MM.1S (cell line): ENCODE data around the gene ADD2.

ENCODE experiments used
- DNase-seq: peaks from one replicate; pipeline ENCODE4 v3.0.0-alpha.2; 2015
- H2AFZ ChIP-seq: fragments of 300-600 bp; sonication (generic); 2 replicates; pipeline ENCODE4 v1.6.0; 2016; ENCODE audit warnings: antibody characterized with exemption, low read length
- H3F3A ChIP-seq: fragments of 300-600 bp; sonication (generic); 2 replicates; pipeline ENCODE4 v1.6.1; 2016; ENCODE audit warnings: mild to moderate bottlenecking, antibody characterized with exemption, low read length, moderate library complexity, mixed read lengths; ENCODE audit not compliant: insufficient read depth
- H3K27ac ChIP-seq: fragments of 300-600 bp; sonication (generic); 2 replicates; pipeline ENCODE4 v1.5.1; 2016; ENCODE audit warnings: mild to moderate bottlenecking, low read length
- H3K27me3 ChIP-seq: fragments of 300-600 bp; sonication (generic); replicated peaks from 2 replicates; pipeline ENCODE4 v1.6.0; 2016; ENCODE audit warnings: low read length; ENCODE audit not compliant: insufficient read depth
- H3K36me3 ChIP-seq: fragments of 300-600 bp; sonication (generic); replicated peaks from 2 replicates; pipeline ENCODE4 v1.6.1; 2016; ENCODE audit warnings: mild to moderate bottlenecking, low read length, mixed read lengths; ENCODE audit not compliant: insufficient read depth
- H3K4me1 ChIP-seq: fragments of 300-600 bp; sonication (generic); 2 replicates; pipeline ENCODE4 v1.6.1; 2016; ENCODE audit warnings: low read length, mixed read lengths
- H3K4me2 ChIP-seq: fragments of 300-600 bp; sonication (generic); 2 replicates; pipeline ENCODE4 v1.6.0; 2016; ENCODE audit warnings: low read depth, low read length
- H3K4me3 ChIP-seq: fragments of 300-600 bp; sonication (generic); 2 replicates; pipeline ENCODE4 v1.5.1; 2016; ENCODE audit warnings: low read length, mixed read lengths
- H3K79me2 ChIP-seq: fragments of 300-600 bp; sonication (generic); 2 replicates; pipeline ENCODE4 v1.6.1; 2016; ENCODE audit warnings: mixed run types, low read length, mixed read lengths
- H3K9ac ChIP-seq: fragments of 300-600 bp; sonication (generic); 2 replicates; pipeline ENCODE4 v1.6.1; 2016; ENCODE audit warnings: low read length, mixed read lengths
- H3K9me2 ChIP-seq: fragments of 300-600 bp; sonication (generic); replicated peaks from 2 replicates; pipeline ENCODE4 v1.6.1; 2016; ENCODE audit warnings: mild to moderate bottlenecking, low read length, mixed read lengths; ENCODE audit not compliant: insufficient read depth
- H3K9me3 ChIP-seq: fragments of 300-600 bp; sonication (generic); replicated peaks from 2 replicates; pipeline ENCODE4 v1.6.1; 2016; ENCODE audit warnings: mild to moderate bottlenecking, low read length, mixed read lengths; ENCODE audit not compliant: insufficient read depth
- H4K20me1 ChIP-seq: fragments of 300-600 bp; sonication (generic); 2 replicates; pipeline ENCODE4 v1.6.1; 2016; ENCODE audit warnings: mild to moderate bottlenecking, low read length, moderate library complexity, mixed read lengths; ENCODE audit not compliant: insufficient read depth
- CTCF ChIP-seq: fragments of 300-600 bp; sonication (generic); IDR thresholded peaks from 2 replicates; pipeline ENCODE4 v1.5.1; 2016; ENCODE audit warnings: antibody characterized with exemption, low read length, mixed read lengths
- EZH2 ChIP-seq: fragments of 300-600 bp; sonication (generic); optimal IDR thresholded peaks from 2 replicates; pipeline ENCODE3; 2017; ENCODE audit warnings: low read depth, mild to moderate bottlenecking, antibody characterized with exemption, low read length, mixed read lengths
- EZH2phosphoT487 ChIP-seq: fragments of 300-600 bp; sonication (generic); IDR thresholded peaks from 2 replicates; pipeline ENCODE4 v1.6.1; 2018; ENCODE audit warnings: antibody characterized with exemption, low read length

Gene ADD2

DNA sequence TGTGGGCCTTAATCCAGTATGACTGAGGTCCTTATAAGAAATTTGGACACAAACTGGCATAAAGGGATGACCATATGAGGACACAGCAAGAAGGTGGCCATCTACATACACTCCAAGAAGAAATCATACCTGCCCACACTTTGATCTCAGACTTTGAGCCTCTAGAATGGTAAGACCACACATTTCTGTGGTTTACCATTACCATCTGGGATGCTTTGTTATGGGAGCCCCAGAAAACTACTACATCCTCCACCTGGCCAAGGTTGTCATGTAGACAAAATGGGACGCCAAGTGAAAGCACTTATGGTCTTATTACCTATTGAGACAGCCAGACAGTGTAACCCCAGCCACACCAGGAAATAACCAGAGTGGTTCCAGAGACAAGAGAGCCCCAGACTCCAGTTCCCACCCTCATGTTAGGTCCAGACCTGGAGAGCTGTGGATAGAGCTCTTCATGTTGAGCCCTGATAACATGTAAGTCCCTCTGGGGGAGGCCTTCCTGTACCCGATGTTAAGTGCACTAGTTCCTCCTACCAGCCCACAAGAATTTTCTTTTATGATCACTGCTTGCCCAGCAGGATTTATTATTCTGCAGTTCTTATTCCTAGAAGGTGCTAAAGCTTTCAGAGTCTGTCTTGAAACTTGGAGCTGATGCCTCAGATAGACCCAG is 4.6 kb upstream of the ADD2 start:
- Histone ChIP-seq H3K4me2 (no peak overlapping the region), H3K4me1 (peaks cover 6% of the 10 kb centered on the region), H3K9ac (no peak overlapping the region), H3K27me3 (0 out of 2 replicates have a peak, but pooled peaks cover 5% of the 10 kb centered on the region), H3K4me3 (no peak overlapping the region), H3K27ac (no peak overlapping the region), H3K36me3 (no peaks in the 10 kb centered on the region), H2AFZ (no peak overlapping the region), H3K9me2 (no peaks in the 10 kb centered on the region), H3K9me3 (no peaks in the 10 kb centered on the region), H4K20me1 (no peaks in the 10 kb centered on the region), H3F3A (no peaks in the 10 kb centered on the region), H3K79me2 (no peaks in the 10 kb centered on the region)
- TF ChIP-seq EZH2, result no peak
- TF ChIP-seq CTCF, result no peak
- TF ChIP-seq EZH2phosphoT487, result no peak
- DNase-seq, result peak; percentile 87

GRCh38 chr2:70771446-70771845 is 3.4 kb upstream of the ADD2 start:
- Histone ChIP-seq H3K9me3 (no peaks in the 10 kb centered on the region), H3K4me1 (peaks cover 11% of the 10 kb centered on the region), H2AFZ (no peak overlapping the region), H3K36me3 (no peaks in the 10 kb centered on the region), H3K27ac (no peak overlapping the region), H3K4me3 (no peak overlapping the region), H3K9me2 (no peaks in the 10 kb centered on the region), H3K79me2 (no peaks in the 10 kb centered on the region), H3F3A (no peaks in the 10 kb centered on the region), H3K9ac (no peak overlapping the region), H4K20me1 (no peaks in the 10 kb centered on the region), H3K4me2 (no peak overlapping the region), H3K27me3 (0 out of 2 replicates have a peak, but pooled peaks cover 5% of the 10 kb centered on the region)
- TF ChIP-seq CTCF, result no peak
- TF ChIP-seq EZH2, result no peak
- no peak for TF ChIP-seq EZH2phosphoT487
- no peak for DNase-seq

DNA sequence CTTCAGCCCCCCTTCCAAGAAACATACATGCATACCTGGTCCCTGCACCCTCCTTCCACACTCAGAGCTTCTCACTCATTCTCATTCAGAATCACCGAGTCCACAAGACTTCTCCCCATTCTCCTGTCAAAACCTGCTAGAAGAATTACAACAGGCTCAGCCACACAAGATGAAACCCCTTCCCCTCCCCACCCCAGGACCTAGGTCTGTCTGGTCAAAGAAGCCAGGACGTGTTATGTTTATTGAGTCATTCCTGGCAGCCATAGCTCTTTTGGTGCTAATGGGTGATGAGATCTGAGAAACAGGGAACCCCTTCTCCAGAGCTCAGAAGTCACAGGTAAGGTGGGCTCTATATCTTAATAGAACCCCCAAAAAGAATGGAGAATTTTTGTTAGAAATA is 1.4 kb upstream of the ADD2 start:
- Histone ChIP-seq H3K79me2 (peaks cover 3% of the 10 kb centered on the region; the same call in 1 of the 2 replicates), H2AFZ (no peak overlapping the region), H3K4me2 (no peak overlapping the region), H3K9ac (no peak overlapping the region), H3K27ac (no peak overlapping the region), H3K9me3 (no peaks in the 10 kb centered on the region), H3K27me3 (0 out of 2 replicates have a peak, but pooled peaks cover 4% of the 10 kb centered on the region), H4K20me1 (no peaks in the 10 kb centered on the region), H3K4me3 (no peak overlapping the region), H3K9me2 (no peaks in the 10 kb centered on the region), H3F3A (no peaks in the 10 kb centered on the region), H3K36me3 (no peaks in the 10 kb centered on the region), H3K4me1 (peaks cover 12% of the 10 kb centered on the region)
- no peak for TF ChIP-seq CTCF
- TF ChIP-seq EZH2phosphoT487, result no peak
- TF ChIP-seq EZH2, result no peak
- no peak for DNase-seq
